Measurements from ENCODE around the gene RPS19. TPM values are rescaled to one million over a fixed set of nuclear protein-coding genes. Genes with fewer than 3 reads are reported as not detected.

Gene RPS19
- total RNA-seq, 1 donor from 2014 or later = 2,232 TPM

DNA sequence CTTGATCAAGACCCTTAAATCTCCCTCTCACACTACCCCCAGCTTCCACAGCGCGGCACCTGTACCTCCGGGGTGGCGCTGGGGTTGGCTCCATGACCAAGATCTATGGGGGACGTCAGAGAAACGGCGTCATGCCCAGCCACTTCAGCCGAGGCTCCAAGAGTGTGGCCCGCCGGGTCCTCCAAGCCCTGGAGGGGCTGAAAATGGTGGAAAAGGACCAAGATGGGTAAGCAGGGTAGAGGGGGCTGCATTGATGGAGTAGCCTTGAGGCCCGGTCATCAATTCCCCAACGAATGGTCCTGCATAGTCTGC, 8.9 kb downstream of the RPS19 start:
- no peaks in the 10 kb centered on the region for H3K27me3 Mint-ChIP-seq
- H3K4me3 Mint-ChIP-seq (ENCODE audit: low read depth) = peak overlapping the region; percentile 20
- no peaks in the 10 kb centered on the region for H3K9me3 Mint-ChIP-seq (ENCODE audit: low read depth)
- DNase-seq (ENCODE audit: low spot score, unreplicated experiment) = no peak
- peaks cover 28% of the 10 kb centered on the region for H3K4me1 Mint-ChIP-seq (ENCODE audit: low read depth)
- no peak for TF ChIP-seq CTCF (IDR thresholded peaks at IDR 0.05; ENCODE audit: unreplicated experiment)
- H3K27ac Mint-ChIP-seq = peak overlapping the region; percentile 91
- peaks cover 30% of the 10 kb centered on the region for H3K36me3 Mint-ChIP-seq (ENCODE audit: insufficient read depth)

GRCh38 chr19:41869374-41869955, 9.4 kb downstream of the RPS19 start:
- Mint-ChIP-seq H3K9me3 (ENCODE audit: low read depth) (no peaks in the 10 kb centered on the region), H3K4me3 (ENCODE audit: low read depth) (peak overlapping the region; percentile 20), H3K27ac (peak overlapping the region; percentile 95), H3K4me1 (ENCODE audit: low read depth) (peaks cover 26% of the 10 kb centered on the region), H3K27me3 (no peaks in the 10 kb centered on the region), H3K36me3 (ENCODE audit: insufficient read depth) (peaks cover 26% of the 10 kb centered on the region)
- no peak for DNase-seq (ENCODE audit: low spot score, unreplicated experiment)
- TF ChIP-seq CTCF (IDR thresholded peaks at IDR 0.05; ENCODE audit: unreplicated experiment) = no peak

GRCh38 chr19:41870401-41870873, 10.4 kb downstream of the RPS19 start:
- no peak overlapping the region for H3K4me3 Mint-ChIP-seq (ENCODE audit: low read depth)

GRCh38 chr19:41871573-41872383, 11.7 kb downstream of the RPS19 start:
- peaks cover 3% of the 10 kb centered on the region for H3K27me3 Mint-ChIP-seq

More at GRCh38 chr19:41870401-41870873, 10.4 kb downstream of the RPS19 start:
- no peak for DNase-seq (ENCODE audit: low spot score, unreplicated experiment)
- no peak overlapping the region for H3K27ac Mint-ChIP-seq
- peaks cover 26% of the 10 kb centered on the region for H3K4me1 Mint-ChIP-seq (ENCODE audit: low read depth)
- no peaks in the 10 kb centered on the region for H3K27me3 Mint-ChIP-seq
- peaks cover 21% of the 10 kb centered on the region for H3K36me3 Mint-ChIP-seq (ENCODE audit: insufficient read depth)
- no peaks in the 10 kb centered on the region for H3K9me3 Mint-ChIP-seq (ENCODE audit: low read depth)
- no peak for TF ChIP-seq CTCF (IDR thresholded peaks at IDR 0.05; ENCODE audit: unreplicated experiment)

More at GRCh38 chr19:41871573-41872383, 11.7 kb downstream of the RPS19 start:
- TF ChIP-seq CTCF (IDR thresholded peaks at IDR 0.05; ENCODE audit: unreplicated experiment) = no peak
- peak overlapping the region; percentile 49 for H3K27ac Mint-ChIP-seq
- peaks cover 17% of the 10 kb centered on the region for H3K36me3 Mint-ChIP-seq (ENCODE audit: insufficient read depth)
- H3K4me1 Mint-ChIP-seq (ENCODE audit: low read depth) = peaks cover 26% of the 10 kb centered on the region
- no peak overlapping the region for H3K4me3 Mint-ChIP-seq (ENCODE audit: low read depth)
- no peak for DNase-seq (ENCODE audit: low spot score, unreplicated experiment)
- no peaks in the 10 kb centered on the region for H3K9me3 Mint-ChIP-seq (ENCODE audit: low read depth)
